Endothelial cell of umbilical vein (primary cell): ENCODE measurements around the gene SDCCAG8.

ENCODE experiments used
- CTCF ChIP-seq, 2 donors: IDR thresholded peaks; 1 replicate in 1 of 2; 2 replicates in 1 of 2; pipeline ENCODE4 v1.5.1; 2011; ENCODE audit warnings: low read length in 2 of 2, mild to moderate bottlenecking in 2 of 2, moderate library complexity in 2 of 2, control low read depth in 1 of 2, inconsistent platforms in 1 of 2, low read depth in 1 of 2; ENCODE audit not compliant: insufficient read depth in 1 of 2; ENCODE audit errors: extremely low read depth in 1 of 2
- EZH2 ChIP-seq: IDR thresholded peaks from 2 replicates; pipeline ENCODE4 v1.6.1; 2012; ENCODE audit warnings: borderline replicate concordance, low read depth, mild to moderate bottlenecking, moderate library complexity, low read length, inconsistent platforms; ENCODE audit not compliant: severe bottlenecking
- JUN ChIP-seq: IDR thresholded peaks from 2 replicates; pipeline ENCODE4 v1.6.1; 2011; ENCODE audit warnings: borderline replicate concordance, low read depth; ENCODE audit not compliant: insufficient read length, insufficient read depth
- MYC ChIP-seq: IDR thresholded peaks from one replicate; pipeline ENCODE4 v1.6.1; 2011; ENCODE audit warnings: mild to moderate bottlenecking, low read depth, low read length
- POLR2A ChIP-seq: IDR thresholded peaks from 2 replicates; pipeline ENCODE4 v1.6.1; 2012; ENCODE audit warnings: low read depth, mild to moderate bottlenecking, control low read depth, low read length
- POLR2AphosphoS5 ChIP-seq: IDR thresholded peaks from 2 replicates; pipeline ENCODE4 v1.6.1; 2012; ENCODE audit warnings: low read depth, mild to moderate bottlenecking, control low read depth, low read length, moderate library complexity; ENCODE audit not compliant: insufficient read depth
- TF ChIP-seq, protein P1 (sequence below): IDR thresholded peaks from 2 replicates; pipeline ENCODE4 v1.6.1; 2011; ENCODE audit not compliant: insufficient read depth, insufficient read length

DNA sequence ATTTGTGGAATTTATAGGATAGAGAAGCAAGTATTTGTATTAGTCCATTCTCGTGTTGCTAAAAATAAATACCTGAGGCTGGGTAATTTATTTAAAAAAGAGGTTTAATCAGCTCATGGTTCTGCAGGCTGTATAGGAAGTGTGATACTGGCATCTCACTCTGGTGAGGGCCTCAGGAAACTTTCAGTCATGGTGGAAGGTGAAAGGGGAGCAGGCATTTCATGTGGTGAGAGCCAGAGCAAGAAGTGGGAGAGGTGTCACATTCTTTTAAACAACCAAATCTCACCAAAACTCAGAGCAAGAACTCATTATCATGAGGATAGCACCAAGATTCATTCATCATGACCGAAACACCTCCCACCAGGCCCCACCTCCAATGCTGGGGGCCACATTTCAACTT lies 18.1 kb downstream of the SDCCAG8 start:
- TF ChIP-seq POLR2A (no peak), EZH2 (no peak), POLR2AphosphoS5 (no peak), CTCF (IDR thresholded peaks at IDR 0.05; ENCODE audit: extremely low read depth in 1 of 2, insufficient read depth in 1 of 2, low read depth in 1 of 2, low read length in 2 of 2) (no peak), MYC (no peak), JUN (no peak)
- TF ChIP-seq, protein P1, sequence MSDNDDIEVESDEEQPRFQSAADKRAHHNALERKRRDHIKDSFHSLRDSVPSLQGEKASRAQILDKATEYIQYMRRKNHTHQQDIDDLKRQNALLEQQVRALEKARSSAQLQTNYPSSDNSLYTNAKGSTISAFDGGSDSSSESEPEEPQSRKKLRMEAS = no peak
